ENCODE measurements around the gene IRAK1. TPM values are rescaled to one million over a fixed set of nuclear protein-coding genes. Genes with fewer than 3 reads are reported as not detected.

IRAK1 gene
- total RNA-seq, 2 donors from 2014 or later, result 71.0 to 83.9 TPM

DNA sequence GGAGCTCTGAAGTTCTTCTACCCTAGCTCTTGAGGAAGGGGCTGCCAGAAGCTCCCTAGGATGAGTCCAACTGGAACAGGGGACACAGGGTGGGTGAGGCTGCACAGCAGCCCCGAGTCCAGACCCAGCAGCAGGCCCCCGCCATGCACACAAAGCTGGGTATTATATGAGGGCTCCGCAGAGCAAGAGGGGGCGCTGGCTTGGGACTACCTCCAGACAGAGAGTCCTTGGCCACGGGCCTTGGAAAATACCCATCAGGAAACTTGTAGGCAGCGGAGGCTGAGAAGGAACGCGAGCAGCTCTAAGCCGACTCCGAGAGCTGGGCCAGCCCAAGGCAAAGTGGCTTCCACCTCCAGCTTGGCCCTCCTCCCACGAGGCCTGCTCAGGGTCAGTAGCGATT is 56.2 kb downstream of the IRAK1 start:
- Histone ChIP-seq H3K4me1 (ENCODE audit: control insufficient read depth in 1 of 2, low read depth in 2 of 2) (peaks cover 12 to 32% of the 10 kb centered on the region in 2 donors), H3K9me3 (no peaks in the 10 kb centered on the region), H3K4me3 (no peak overlapping the region), H3K27ac (no peak overlapping the region), H3K36me3 (peaks cover 32% of the 10 kb centered on the region), H3K27me3 (replicated peaks; ENCODE audit: insufficient read depth) (no peaks in the 10 kb centered on the region)
- DNase-seq (ENCODE audit: low spot score) (no peak), ATAC-seq (ENCODE audit: insufficient number of reproducible peaks, low FRiP score, low read depth) (no peak)
- TF ChIP-seq, protein P1, sequence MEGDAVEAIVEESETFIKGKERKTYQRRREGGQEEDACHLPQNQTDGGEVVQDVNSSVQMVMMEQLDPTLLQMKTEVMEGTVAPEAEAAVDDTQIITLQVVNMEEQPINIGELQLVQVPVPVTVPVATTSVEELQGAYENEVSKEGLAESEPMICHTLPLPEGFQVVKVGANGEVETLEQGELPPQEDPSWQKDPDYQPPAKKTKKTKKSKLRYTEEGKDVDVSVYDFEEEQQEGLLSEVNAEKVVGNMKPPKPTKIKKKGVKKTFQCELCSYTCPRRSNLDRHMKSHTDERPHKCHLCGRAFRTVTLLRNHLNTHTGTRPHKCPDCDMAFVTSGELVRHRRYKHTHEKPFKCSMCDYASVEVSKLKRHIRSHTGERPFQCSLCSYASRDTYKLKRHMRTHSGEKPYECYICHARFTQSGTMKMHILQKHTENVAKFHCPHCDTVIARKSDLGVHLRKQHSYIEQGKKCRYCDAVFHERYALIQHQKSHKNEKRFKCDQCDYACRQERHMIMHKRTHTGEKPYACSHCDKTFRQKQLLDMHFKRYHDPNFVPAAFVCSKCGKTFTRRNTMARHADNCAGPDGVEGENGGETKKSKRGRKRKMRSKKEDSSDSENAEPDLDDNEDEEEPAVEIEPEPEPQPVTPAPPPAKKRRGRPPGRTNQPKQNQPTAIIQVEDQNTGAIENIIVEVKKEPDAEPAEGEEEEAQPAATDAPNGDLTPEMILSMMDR (IDR thresholded peaks at IDR 0.05), result no peak

DNA sequence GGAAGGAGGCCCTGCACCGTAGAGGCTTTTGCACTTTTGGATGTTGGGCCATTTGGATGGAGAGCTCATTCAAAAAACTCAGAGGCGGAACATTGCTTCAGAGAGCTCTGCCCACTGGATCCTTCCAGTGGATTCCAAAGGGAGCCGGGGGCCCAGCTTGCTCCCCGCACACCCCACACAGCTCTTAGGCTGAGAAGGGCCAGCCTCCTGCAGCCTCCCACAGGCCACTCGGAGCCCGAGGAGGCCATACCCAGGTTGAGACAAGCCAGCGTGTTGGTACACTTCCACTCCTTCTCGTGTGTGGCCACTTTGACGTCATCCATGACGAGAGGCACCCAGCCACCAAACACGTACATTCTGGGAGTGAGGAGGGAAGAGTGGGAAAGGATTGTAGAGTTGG is 58.4 kb downstream of the IRAK1 start:
- Histone ChIP-seq H3K27ac (no peak overlapping the region), H3K27me3 (replicated peaks; ENCODE audit: insufficient read depth) (no peaks in the 10 kb centered on the region), H3K36me3 (peaks cover 39% of the 10 kb centered on the region), H3K4me3 (no peak overlapping the region), H3K4me1 (ENCODE audit: control insufficient read depth in 1 of 2, low read depth in 2 of 2) (peaks cover 3 to 9% of the 10 kb centered on the region in 2 donors), H3K9me3 (no peaks in the 10 kb centered on the region)
- TF ChIP-seq, protein P1 (IDR thresholded peaks at IDR 0.05), result no peak
- ATAC-seq (ENCODE audit: insufficient number of reproducible peaks, low FRiP score, low read depth) (no peak), DNase-seq (ENCODE audit: low spot score) (no peak)

DNA sequence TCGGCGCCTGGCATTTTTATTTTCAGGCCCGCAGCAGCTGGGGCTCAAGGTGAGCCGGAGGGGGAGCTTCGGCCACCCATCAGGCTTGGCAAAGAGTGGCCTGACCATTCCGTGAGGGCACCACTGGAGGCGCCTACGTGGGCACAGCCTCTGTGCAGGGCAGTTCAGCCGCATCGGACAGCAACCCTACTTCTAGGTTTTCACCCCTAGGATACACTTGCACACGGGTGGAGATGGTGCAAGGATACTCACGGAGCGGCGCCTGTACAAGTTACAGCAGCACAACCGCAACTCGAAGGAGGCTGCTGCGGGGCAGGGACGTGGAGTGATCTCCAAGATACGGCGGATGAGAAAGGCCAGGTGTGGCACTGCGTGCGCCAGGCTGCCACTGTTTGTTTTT is 58.9 kb downstream of the IRAK1 start:
- no peak overlapping the region for H3K4me3 ChIP-seq
- DNase-seq (ENCODE audit: low spot score) (no peak), ATAC-seq (ENCODE audit: insufficient number of reproducible peaks, low FRiP score, low read depth) (no peak)
- peaks cover 39% of the 10 kb centered on the region for H3K36me3 ChIP-seq
- peaks cover 0 to 4% of the 10 kb centered on the region in 2 donors for H3K4me1 ChIP-seq (ENCODE audit: control insufficient read depth in 1 of 2, low read depth in 2 of 2)
- no peaks in the 10 kb centered on the region for H3K27me3 ChIP-seq (replicated peaks; ENCODE audit: insufficient read depth)
- H3K9me3 ChIP-seq, result no peaks in the 10 kb centered on the region
- TF ChIP-seq, protein P1 (IDR thresholded peaks at IDR 0.05), result no peak
- H3K27ac ChIP-seq, result no peak overlapping the region

Other genes with a start within 250 kb of the IRAK1 start
- 1 to 10 TPM; 4.9 to 9.5 TPM for gene SRPK3, start 238.9 kb downstream of the IRAK1 start, total RNA-seq
- gene IDH3G, start 225.5 kb downstream of the IRAK1 start, total RNA-seq, result 10 to 100 TPM; 70.9 to 91.9 TPM
- gene SSR4, start 225.2 kb downstream of the IRAK1 start, total RNA-seq, result 100 to 1,000 TPM; 103 to 299 TPM
- gene PDZD4, start 189.4 kb downstream of the IRAK1 start, total RNA-seq, result 10 to 100 TPM in 1 of 2 donors, 1 to 10 TPM in 1; 4.4 to 11.6 TPM
- gene L1CAM, start 133.7 kb downstream of the IRAK1 start, total RNA-seq, result 10 to 100 TPM in 1 of 2 donors, 1 to 10 TPM in 1; 1.1 to 18.3 TPM
- gene AVPR2, start 115.2 kb downstream of the IRAK1 start, total RNA-seq, result not detected
- gene ARHGAP4, start 93.6 kb downstream of the IRAK1 start, total RNA-seq, result 10 to 100 TPM; 31.7 to 92.1 TPM
- 10 to 100 TPM; 60.1 to 66.4 TPM for gene NAA10, start 84.9 kb downstream of the IRAK1 start, total RNA-seq
- gene RENBP, start 75.3 kb downstream of the IRAK1 start, total RNA-seq, result 10 to 100 TPM; 11.2 to 21.4 TPM
- gene HCFC1, start 48.1 kb downstream of the IRAK1 start, total RNA-seq, result 10 to 100 TPM; 51.6 to 58.9 TPM
- gene TMEM187, start 47.1 kb downstream of the IRAK1 start, total RNA-seq, result 10 to 100 TPM in 1 of 2 donors, under 1 TPM in 1; 0.78 to 23.4 TPM
- gene MECP2, start 77.8 kb upstream of the IRAK1 start, total RNA-seq, result 100 to 1,000 TPM in 1 of 2 donors, 10 to 100 TPM in 1; 57.0 to 113 TPM
- gene OPN1LW, start 124.3 kb upstream of the IRAK1 start, total RNA-seq, result not detected
- gene OPN1MW, start 162.7 kb upstream of the IRAK1 start, total RNA-seq, result not detected
- not detected for gene OPN1MW2, start 199.9 kb upstream of the IRAK1 start, total RNA-seq
- gene OPN1MW3, start 237.7 kb upstream of the IRAK1 start, total RNA-seq, result not detected